Keratinocyte (primary cell): ENCODE measurements around the gene MIDN. TPM values are rescaled to one million over a fixed set of nuclear protein-coding genes. Genes with fewer than 3 reads are reported as not detected.

Experiments used
- DNase-seq: peaks from one replicate; pipeline ENCODE4 v3.0.0-alpha.2; 2011; ENCODE audit warnings: low read depth, missing footprints, low spot score
- FAIRE-seq: peaks from 2 replicates; lab custom pipeline; 2011; peaks lifted over from hg19 to GRCh38; lab: Jason Lieb, UNC
- H2AFZ ChIP-seq: 2 replicates; pipeline ENCODE4 v1.6.0; 2012; ENCODE audit warnings: low read length, control low read depth, inconsistent platforms; ENCODE audit not compliant: control insufficient read depth
- H3K27ac ChIP-seq: 2 replicates; pipeline ENCODE4 v1.5.1; 2011; ENCODE audit warnings: low read length; ENCODE audit not compliant: control insufficient read depth, insufficient read depth
- H3K27me3 ChIP-seq: 3 replicates; pipeline ENCODE4 v1.6.0; 2011; ENCODE audit warnings: low read length; ENCODE audit not compliant: control insufficient read depth, insufficient read depth; ENCODE audit errors: extremely low read depth
- H3K36me3 ChIP-seq, 2 experiments: 2 replicates in 1 of 2; 3 replicates in 1 of 2; pipeline ENCODE4 v1.5.1; 2011; ENCODE audit warnings: low read length in 2 of 2, mild to moderate bottlenecking in 1 of 2; ENCODE audit not compliant: control insufficient read depth in 2 of 2, insufficient read depth in 2 of 2; ENCODE audit errors: extremely low read depth in 1 of 2
- H3K4me1 ChIP-seq: 3 replicates; pipeline ENCODE4 v1.5.1; 2011; ENCODE audit warnings: low read length; ENCODE audit not compliant: control insufficient read depth, insufficient read depth; ENCODE audit errors: extremely low read depth
- H3K4me2 ChIP-seq: 3 replicates; pipeline ENCODE4 v1.6.0; 2011; ENCODE audit warnings: low read depth, low read length; ENCODE audit not compliant: control insufficient read depth, insufficient read depth; ENCODE audit errors: extremely low read depth
- H3K4me3 ChIP-seq, 3 experiments: fragments of 200-600 bp in 1 of 3; sonication (generic) in 1 of 3; 2 replicates in 2 of 3; 3 replicates in 1 of 3; pipeline ENCODE4 v1.5.1; 2011 to 2016; ENCODE audit warnings: low read length in 3 of 3, mild to moderate bottlenecking in 3 of 3, control low read depth in 2 of 3, inconsistent platforms in 1 of 3, low read depth in 1 of 3, mixed read lengths in 1 of 3, mixed run types in 1 of 3, moderate library complexity in 1 of 3; ENCODE audit not compliant: control insufficient read depth in 2 of 3, insufficient read depth in 2 of 3; ENCODE audit errors: extremely low read depth in 1 of 3
- H3K79me2 ChIP-seq: 2 replicates; pipeline ENCODE4 v1.6.0; 2012; ENCODE audit warnings: low read length; ENCODE audit not compliant: control insufficient read depth, insufficient read depth
- H3K9ac ChIP-seq: 3 replicates; pipeline ENCODE4 v1.6.0; 2011; ENCODE audit warnings: low read length; ENCODE audit not compliant: control insufficient read depth, insufficient read depth; ENCODE audit errors: extremely low read depth
- H3K9me1 ChIP-seq: 3 replicates; pipeline ENCODE4 v1.6.0; 2011; ENCODE audit warnings: low read length; ENCODE audit not compliant: control insufficient read depth, insufficient read depth; ENCODE audit errors: extremely low read depth
- H3K9me3 ChIP-seq: 2 replicates; pipeline ENCODE4 v1.5.1; 2012; ENCODE audit warnings: low read depth, low read length; ENCODE audit not compliant: control insufficient read depth
- H4K20me1 ChIP-seq: 3 replicates; pipeline ENCODE4 v1.6.0; 2011; ENCODE audit warnings: low read length; ENCODE audit not compliant: control insufficient read depth, insufficient read depth; ENCODE audit errors: extremely low read depth
- EZH2 ChIP-seq: IDR thresholded peaks from one replicate; pipeline ENCODE4 v1.6.1; 2012; ENCODE audit warnings: inconsistent platforms, mild to moderate bottlenecking, low read length, moderate library complexity
- dilution Hi-C: fragments of 300-500 bp; cut with MboI; formaldehyde crosslinking; loops from one replicate; pipeline ENCODE4 v1.7.0; 2020; ENCODE audit warnings: low sequenced_read_pairs; ENCODE audit not compliant: extremely low pct_ligation_motif_present
- polyA plus RNA-seq, 5 experiments: library from polyadenylated mRNA; depleted of rRNA in 3 of 5; stranded (reverse) in 3 of 5; stranded (forward) in 1 of 5; unstranded in 1 of 5; fragments of >200 nt; gene quantifications; 1 replicate in 1 of 5; 2 replicates in 3 of 5; 3 replicates in 1 of 5; pipeline versions ENCODE4 v1.2.1 to v1.2.3, GENCODE V29; 2011 to 2012; ENCODE audit warnings: missing spikeins in 2 of 5, low read depth in 1 of 5, low replicate concordance in 1 of 5
- TF ChIP-seq, protein P1 (sequence below), 3 experiments: IDR thresholded peaks in 1 of 3; conservative IDR thresholded peaks in 1 of 3; optimal IDR thresholded peaks in 1 of 3; 2 replicates in 2 of 3; 3 replicates in 1 of 3; pipeline versions ENCODE3 to v1.5.1; 2011; ENCODE audit warnings: low read length in 3 of 3, mild to moderate bottlenecking in 3 of 3, moderate library complexity in 2 of 3, control low read depth in 1 of 3, inconsistent platforms in 1 of 3; ENCODE audit not compliant: insufficient read depth in 2 of 3; ENCODE audit errors: extremely low read depth in 1 of 3

MIDN gene
- polyA plus RNA-seq, 1 donor (not counting 4 experiments of a cell fraction or from before 2014, with no cell fraction given) = 4.7 TPM

DNA sequence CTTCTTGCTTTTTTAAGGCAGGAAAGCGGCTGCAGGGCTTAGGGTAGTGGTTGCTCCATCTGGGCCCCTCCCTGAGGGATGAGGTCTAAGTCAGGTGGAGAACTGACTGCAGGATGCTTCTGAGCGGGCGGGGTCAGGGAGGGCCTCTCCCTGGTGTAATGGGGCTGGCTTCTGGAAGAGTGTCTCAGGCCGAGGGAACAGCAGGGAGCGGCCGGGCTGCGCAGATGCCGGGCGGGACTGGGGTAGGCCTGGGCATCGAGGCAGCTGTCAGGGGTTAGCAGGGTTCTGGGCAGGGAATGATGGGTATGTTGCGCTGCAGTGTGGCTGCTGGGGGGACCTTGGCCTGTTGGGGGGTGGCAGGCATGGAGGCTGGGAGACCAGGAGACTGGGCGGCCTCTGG is 29.7 kb downstream of the MIDN start:
- DNase-seq = no peak
- Histone ChIP-seq H3K36me3 (peaks cover 18 to 31% of the 10 kb centered on the region in 2 experiments), H3K27ac (no peak overlapping the region), H3K27me3 (peaks cover 4% of the 10 kb centered on the region), H4K20me1 (peaks cover 10% of the 10 kb centered on the region), H3K9me1 (no peaks in the 10 kb centered on the region), H3K4me3 (no peak overlapping the region), H3K79me2 (peaks cover 25% of the 10 kb centered on the region), H3K4me2 (no peak overlapping the region), H3K9me3 (no peaks in the 10 kb centered on the region), H3K4me1 (peaks cover 24% of the 10 kb centered on the region), H2AFZ (no peak overlapping the region), H3K9ac (no peak overlapping the region)
- TF ChIP-seq, protein P1, sequence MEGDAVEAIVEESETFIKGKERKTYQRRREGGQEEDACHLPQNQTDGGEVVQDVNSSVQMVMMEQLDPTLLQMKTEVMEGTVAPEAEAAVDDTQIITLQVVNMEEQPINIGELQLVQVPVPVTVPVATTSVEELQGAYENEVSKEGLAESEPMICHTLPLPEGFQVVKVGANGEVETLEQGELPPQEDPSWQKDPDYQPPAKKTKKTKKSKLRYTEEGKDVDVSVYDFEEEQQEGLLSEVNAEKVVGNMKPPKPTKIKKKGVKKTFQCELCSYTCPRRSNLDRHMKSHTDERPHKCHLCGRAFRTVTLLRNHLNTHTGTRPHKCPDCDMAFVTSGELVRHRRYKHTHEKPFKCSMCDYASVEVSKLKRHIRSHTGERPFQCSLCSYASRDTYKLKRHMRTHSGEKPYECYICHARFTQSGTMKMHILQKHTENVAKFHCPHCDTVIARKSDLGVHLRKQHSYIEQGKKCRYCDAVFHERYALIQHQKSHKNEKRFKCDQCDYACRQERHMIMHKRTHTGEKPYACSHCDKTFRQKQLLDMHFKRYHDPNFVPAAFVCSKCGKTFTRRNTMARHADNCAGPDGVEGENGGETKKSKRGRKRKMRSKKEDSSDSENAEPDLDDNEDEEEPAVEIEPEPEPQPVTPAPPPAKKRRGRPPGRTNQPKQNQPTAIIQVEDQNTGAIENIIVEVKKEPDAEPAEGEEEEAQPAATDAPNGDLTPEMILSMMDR (optimal IDR thresholded peaks at IDR 0.05 in 1 of 3, IDR thresholded peaks at IDR 0.05 in 1 of 3, conservative IDR thresholded peaks at IDR 0.05 in 1 of 3; ENCODE audit: extremely low read depth in 1 of 3, insufficient read depth in 2 of 3, low read length in 3 of 3) = no peak
- no peak for TF ChIP-seq EZH2
- dilution Hi-C loops = no loop called here
- FAIRE-seq = no peak

DNA sequence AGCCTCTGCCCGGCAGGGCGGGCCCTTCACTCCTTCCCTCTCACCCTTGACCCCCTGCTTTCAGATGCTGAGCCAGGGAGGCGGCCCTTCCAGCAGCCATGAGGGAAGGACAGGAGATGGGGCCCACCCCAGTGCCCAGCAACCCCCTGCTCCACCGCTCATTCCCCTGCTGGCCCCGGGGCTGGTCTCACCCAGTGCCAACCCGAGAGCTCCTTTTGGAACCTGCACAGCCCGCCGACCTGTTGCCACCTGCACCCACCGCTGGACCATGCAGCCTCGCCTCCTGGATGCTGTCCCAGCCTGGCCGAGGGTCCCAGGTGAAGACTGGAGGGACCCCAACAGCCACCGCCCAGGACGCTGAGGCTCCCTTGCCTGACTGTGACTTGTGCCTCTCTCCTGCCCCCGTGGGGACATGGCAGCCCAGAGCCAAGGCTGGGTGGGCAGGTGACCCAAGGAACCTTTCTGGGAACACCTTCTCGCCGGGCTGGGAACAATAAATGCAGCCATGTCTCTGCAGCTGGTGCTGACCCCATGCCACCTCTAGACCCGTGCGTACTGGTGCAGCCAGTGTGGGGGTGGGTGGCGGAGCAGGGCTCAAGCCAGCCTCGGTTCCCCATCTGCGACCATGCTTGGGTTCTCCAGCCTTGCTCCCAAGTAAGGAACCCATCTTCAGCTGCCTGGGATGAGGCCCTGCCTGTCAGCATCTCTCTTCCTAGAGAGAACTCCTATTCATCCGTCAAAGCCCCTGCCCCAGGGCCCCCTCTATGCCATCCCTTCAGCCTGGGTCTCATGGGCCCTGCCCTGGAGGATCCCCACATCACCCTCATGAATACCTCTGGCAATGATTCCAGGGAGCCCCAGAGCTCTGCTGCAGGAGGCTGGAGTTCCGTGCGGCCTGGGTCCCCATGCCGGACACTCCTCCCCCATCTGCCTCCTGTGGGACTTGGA is 30.6 kb downstream of the MIDN start:
- H3K79me2 ChIP-seq = peaks cover 16% of the 10 kb centered on the region
- FAIRE-seq (no peak), DNase-seq (no peak)
- no peak overlapping the region for H3K4me3 ChIP-seq
- H3K4me2 ChIP-seq = no peak overlapping the region
- peaks cover 11 to 22% of the 10 kb centered on the region in 2 experiments for H3K36me3 ChIP-seq
- H3K9me1 ChIP-seq = no peaks in the 10 kb centered on the region
- peaks cover 13% of the 10 kb centered on the region for H3K27me3 ChIP-seq
- no peak overlapping the region for H3K9ac ChIP-seq
- no peaks in the 10 kb centered on the region for H3K9me3 ChIP-seq
- peaks cover 10% of the 10 kb centered on the region for H4K20me1 ChIP-seq
- TF ChIP-seq, protein P1 (optimal IDR thresholded peaks at IDR 0.05 in 1 of 3, IDR thresholded peaks at IDR 0.05 in 1 of 3, conservative IDR thresholded peaks at IDR 0.05 in 1 of 3; ENCODE audit: extremely low read depth in 1 of 3, insufficient read depth in 2 of 3, low read length in 3 of 3) = no peak
- TF ChIP-seq EZH2 = no peak
- no peak overlapping the region for H2AFZ ChIP-seq
- H3K4me1 ChIP-seq = peaks cover 17% of the 10 kb centered on the region
- dilution Hi-C loops = no loop called here
- H3K27ac ChIP-seq = no peak overlapping the region
